ENCODE measurements around the gene HAL.

The HAL gene

DNA sequence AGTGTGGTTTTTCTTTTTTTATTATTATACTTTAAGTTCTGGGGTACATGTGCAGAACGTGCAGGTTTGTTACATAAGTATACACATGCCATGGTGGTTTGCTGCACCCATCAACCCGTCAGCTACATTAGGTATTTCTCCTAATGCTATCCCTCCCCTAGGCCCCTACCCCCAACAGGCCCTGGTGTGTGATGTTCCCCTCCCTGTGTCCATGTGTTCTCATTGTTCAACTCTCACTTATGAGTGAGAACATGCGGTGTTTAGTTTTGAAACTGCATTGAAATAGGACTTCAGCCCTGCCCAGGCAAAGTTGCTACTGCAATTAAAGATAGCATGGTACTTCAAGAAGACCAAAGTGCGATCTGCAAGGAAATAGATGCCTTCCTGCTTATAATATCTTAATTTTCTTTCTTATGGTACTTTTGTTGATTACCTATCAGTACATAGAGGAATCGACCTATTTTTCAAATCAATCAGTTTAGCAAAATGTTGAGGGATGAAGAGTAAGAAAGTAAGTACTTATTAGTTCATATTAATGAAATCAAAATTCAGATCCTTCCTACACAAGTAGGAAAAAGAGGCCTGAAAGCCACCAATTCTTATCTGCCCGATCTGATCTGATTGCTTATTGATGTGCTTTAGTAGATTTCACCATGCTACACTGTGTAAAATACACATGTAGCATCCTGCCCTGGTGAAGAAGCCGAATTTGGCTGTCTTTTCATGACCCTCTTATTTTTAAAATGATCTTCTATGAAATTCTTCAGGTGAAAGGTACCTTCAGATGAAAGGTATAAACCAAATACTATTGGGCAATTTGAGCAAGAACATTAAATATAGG lies 37.6 kb upstream of the HAL start:
- TF ChIP-seq JUND (IDR thresholded peaks at IDR 0.05; ENCODE audit: low read depth), result no peak
- DNase-seq (ENCODE audit: low read depth in 1 of 2, low spot score in 1 of 2), result no peak
- in situ Hi-C loops (cut with HindIII; ENCODE audit: low pct_unique_long_range_greater_than_20kb, low sequenced_read_pairs), result no loop called here

DNA sequence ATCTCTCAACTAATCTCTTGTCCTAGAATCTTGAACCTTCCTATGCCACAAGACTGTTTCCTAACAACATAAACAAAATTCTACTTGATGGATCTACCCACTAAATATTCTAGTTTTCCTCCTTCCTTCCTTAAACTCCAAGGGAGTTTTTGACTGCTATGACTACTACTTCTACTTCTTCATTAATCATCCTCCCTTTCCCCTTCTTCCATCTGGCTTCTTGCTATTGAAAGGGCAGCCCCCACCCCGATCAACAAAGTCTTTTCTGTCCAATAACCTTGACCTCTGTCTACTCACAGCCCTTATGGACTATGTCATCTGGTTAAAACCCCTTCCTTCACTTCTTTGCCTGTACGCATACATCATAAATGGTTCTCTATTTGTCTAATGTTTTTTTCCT lies 33.7 kb upstream of the HAL start:
- TF ChIP-seq JUND (IDR thresholded peaks at IDR 0.05; ENCODE audit: low read depth), result no peak
- no peak for DNase-seq (ENCODE audit: low read depth in 1 of 2, low spot score in 1 of 2)
- in situ Hi-C loops (cut with HindIII; ENCODE audit: low pct_unique_long_range_greater_than_20kb, low sequenced_read_pairs), result no loop called here

DNA sequence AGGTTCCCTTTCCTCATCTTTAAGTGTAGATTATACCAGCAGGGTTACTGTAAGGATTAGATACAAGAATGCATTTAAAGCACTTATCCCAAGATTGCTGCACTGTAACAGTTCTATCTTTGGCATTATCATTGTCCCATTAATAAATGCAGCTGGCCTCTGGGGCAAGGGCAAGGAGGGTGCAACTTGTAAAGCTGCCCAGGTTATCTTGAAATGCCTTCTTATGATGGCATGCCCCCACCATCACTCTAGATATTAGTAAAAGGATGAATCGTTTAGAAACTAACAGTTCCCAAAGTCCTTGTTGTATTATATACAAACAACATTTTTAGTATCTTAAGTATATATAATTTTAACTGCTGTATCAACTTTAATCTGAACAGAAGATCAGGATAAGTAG lies 32.4 kb upstream of the HAL start:
- no peak for TF ChIP-seq JUND (IDR thresholded peaks at IDR 0.05; ENCODE audit: low read depth)
- in situ Hi-C loops (cut with HindIII; ENCODE audit: low pct_unique_long_range_greater_than_20kb, low sequenced_read_pairs), result no loop called here

DNA sequence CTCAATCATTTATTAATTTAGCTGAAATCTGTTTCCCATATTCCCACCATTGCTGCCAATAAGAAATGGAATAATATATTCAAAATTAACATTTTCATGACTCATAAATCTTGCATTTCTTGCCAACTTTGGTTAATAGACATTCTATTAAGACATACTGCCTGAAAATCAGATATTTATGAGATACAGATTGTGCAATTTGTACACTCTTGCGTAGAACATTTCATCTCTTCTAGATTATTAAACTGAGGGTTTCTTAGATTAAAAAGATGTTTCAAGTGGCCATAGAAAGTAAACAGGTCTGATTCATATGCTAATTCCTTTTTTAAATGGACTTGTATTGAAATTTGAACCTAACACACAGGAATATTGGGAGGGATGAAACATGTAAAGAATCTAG lies 30.2 kb upstream of the HAL start:
- TF ChIP-seq JUND (IDR thresholded peaks at IDR 0.05; ENCODE audit: low read depth), result no peak
- no peak for DNase-seq (ENCODE audit: low read depth in 1 of 2, low spot score in 1 of 2)
- in situ Hi-C loops (cut with HindIII; ENCODE audit: low pct_unique_long_range_greater_than_20kb, low sequenced_read_pairs), result no loop called here

More for the DNA sequence above, 32.4 kb upstream of the HAL start:
- no peak for DNase-seq (ENCODE audit: low read depth in 1 of 2, low spot score in 1 of 2)

DNA sequence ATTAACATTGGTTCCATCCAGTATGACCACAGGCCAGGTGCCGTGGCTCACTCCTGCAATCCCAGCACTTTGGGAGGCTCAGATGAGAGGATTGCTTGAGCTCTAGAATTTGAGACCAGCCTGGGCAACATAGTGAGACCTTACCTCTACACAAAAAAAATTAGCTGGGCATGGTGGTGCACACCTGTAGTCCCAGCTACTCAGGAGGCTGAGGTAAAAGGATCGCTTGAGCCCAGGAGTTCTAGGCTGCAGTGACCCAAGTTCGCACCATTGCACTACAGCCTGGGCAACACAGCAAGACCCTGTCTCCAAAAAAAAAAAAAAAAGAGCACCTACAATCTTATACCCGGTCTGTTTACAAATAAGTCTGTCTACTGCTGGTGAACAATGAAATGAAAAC lies 29.4 kb upstream of the HAL start:
- DNase-seq (ENCODE audit: low read depth in 1 of 2, low spot score in 1 of 2), result no peak
- in situ Hi-C loops (cut with HindIII; ENCODE audit: low pct_unique_long_range_greater_than_20kb, low sequenced_read_pairs), result no loop called here
- no peak for TF ChIP-seq JUND (IDR thresholded peaks at IDR 0.05; ENCODE audit: low read depth)

DNA sequence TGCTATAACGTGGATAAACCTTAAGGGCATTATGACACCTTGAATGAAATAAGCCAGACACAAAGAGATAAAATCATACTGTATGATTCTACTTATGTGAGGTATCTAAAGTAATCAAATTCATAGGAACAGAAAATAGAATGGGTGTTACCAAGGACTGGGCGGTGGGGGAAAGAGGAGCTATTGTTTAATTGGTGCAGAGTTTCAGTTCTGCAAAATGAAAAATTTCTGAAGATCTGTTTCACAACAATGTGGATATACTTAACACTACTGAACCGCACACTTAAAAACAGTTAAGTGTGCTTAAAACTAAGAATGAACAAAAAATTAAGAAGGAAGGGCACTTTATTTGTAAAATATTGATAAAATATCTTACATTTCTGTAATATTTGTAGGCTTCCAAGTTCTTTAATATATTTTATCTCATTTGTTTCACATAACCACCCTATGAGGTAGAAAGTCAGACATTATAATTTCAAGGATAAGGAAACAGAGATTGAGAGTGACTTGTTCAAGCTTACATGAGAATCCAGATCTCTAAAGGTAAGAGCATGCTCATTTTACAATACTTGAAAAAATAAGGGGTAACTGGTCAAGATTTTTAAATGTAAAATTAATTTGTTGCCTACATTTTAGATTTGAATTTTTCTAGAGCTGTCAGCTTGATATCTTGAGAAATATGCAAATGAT lies 24.3 kb upstream of the HAL start:
- no peak for DNase-seq (ENCODE audit: low read depth in 1 of 2, low spot score in 1 of 2)
- no peak for TF ChIP-seq JUND (IDR thresholded peaks at IDR 0.05; ENCODE audit: low read depth)
- in situ Hi-C loops (cut with HindIII; ENCODE audit: low pct_unique_long_range_greater_than_20kb, low sequenced_read_pairs), result no loop called here

DNA sequence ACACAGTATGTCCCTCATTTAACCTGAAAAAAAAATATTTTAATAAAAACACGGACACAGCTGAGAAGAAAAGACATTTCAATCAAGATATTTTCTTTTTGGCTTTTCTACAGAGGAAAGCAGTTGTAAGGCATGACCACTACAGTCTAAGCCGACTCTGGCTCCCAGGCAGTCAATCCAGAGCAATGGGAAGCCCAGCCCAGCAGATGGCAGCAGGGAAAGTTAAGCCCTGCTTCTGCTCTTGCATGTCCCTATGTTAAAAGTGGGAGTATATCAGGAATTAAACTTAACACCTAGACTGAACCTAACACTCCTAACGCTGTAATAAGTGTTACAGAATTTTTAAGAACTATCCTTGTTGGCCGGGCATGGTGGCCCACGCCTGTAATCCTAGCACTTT lies 19.5 kb upstream of the HAL start:
- DNase-seq (ENCODE audit: low read depth in 1 of 2, low spot score in 1 of 2), result peak in 1 of 2 experiments; percentile 73
- no peak for TF ChIP-seq JUND (IDR thresholded peaks at IDR 0.05; ENCODE audit: low read depth)
- in situ Hi-C loops (cut with HindIII; ENCODE audit: low pct_unique_long_range_greater_than_20kb, low sequenced_read_pairs), result no loop called here

DNA sequence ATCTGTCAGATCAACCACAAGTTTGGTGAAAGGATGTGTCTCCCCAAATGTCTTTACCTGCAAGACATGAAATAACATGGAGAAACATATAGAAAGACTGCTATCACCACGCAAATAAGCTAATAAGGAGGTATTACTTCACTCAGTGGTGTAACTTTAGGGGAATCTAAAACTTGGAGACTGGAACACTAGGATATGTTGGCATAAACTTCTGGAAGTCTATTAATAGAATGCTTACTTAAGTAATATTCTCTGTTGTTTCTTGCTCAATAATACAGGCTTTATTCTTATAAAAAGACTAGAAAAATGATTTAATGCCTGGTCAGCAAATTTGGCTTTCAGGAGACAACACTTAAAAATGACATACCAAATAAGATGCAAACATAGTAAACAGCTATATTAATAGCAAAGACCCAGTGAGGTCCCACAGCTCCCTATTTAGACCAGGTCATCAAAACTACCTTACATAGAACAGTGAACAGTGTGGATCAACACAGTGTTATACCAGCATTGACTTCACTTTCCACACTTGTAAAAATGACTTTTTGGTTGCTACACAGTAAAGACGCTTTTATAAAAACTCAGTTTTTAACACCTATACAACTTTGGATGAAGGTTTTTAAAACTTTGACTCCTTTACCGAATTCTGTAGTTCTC lies 18.9 kb upstream of the HAL start:
- no peak for DNase-seq (ENCODE audit: low read depth in 1 of 2, low spot score in 1 of 2)
- no peak for TF ChIP-seq JUND (IDR thresholded peaks at IDR 0.05; ENCODE audit: low read depth)
- in situ Hi-C loops (cut with HindIII; ENCODE audit: low pct_unique_long_range_greater_than_20kb, low sequenced_read_pairs), result no loop called here

DNA sequence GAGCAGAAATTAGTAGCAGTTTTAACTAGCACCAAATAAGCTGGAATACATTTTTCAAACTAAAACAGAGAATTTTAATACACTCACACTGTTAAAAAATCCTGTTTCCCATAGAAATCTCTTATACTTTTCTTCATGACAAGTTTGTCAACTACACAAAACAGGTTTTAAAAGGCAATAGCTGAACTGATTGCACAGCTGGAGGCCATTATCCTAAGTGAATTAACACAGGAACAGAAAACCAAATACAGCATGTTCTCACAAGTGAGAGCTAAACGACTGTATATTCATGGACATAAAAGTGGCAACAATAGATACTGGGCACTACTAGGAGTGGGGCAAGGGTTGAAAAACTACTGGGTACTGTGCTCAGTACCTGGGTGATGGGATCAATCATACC lies 11.6 kb upstream of the HAL start:
- TF ChIP-seq JUND (IDR thresholded peaks at IDR 0.05; ENCODE audit: low read depth), result no peak
- in situ Hi-C loops (cut with HindIII; ENCODE audit: low pct_unique_long_range_greater_than_20kb, low sequenced_read_pairs), result no loop called here
- no peak for DNase-seq (ENCODE audit: low read depth in 1 of 2, low spot score in 1 of 2)

DNA sequence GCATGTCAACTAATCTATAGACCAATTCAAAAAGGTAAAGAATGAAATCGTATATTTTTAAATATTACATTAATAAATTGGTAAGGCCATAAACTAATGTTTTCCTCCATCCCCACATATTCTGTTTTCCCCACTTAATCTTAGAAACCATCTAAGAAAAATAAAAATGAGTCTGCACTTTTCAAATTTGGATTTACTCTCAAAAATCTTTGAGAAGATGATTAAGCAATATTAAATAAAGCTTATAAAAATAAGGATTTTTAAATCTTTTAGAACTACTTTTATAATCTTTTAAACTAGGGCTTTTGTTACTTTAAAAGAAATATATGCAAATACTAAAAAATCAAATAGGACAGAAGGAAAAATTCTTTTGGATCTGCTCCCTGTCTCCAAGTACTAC lies 10.6 kb upstream of the HAL start:
- DNase-seq (ENCODE audit: low read depth in 1 of 2, low spot score in 1 of 2), result no peak
- in situ Hi-C loops (cut with HindIII; ENCODE audit: low pct_unique_long_range_greater_than_20kb, low sequenced_read_pairs), result no loop called here
- TF ChIP-seq JUND (IDR thresholded peaks at IDR 0.05; ENCODE audit: low read depth), result no peak

DNA sequence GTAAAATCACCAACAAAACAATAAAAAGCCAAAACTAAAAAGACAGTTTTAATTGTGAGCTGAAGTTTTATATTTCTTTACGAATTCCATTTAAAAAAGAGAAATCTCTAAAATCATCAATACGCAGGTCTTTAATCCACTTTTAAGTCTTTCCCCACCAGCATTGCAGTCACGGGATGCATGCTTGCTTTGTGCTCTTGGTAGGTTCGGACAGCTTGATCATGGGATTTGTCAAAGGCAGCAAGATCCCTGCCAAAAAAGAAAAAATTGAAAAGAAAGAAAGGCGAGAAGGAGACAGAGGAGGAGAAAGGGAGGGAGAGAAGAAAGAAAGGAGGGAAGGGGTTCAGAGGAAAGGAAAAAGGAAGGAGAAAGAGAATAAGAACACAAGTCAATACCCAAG lies 4.7 kb upstream of the HAL start:
- DNase-seq (ENCODE audit: low read depth in 1 of 2, low spot score in 1 of 2), result no peak
- no peak for TF ChIP-seq JUND (IDR thresholded peaks at IDR 0.05; ENCODE audit: low read depth)
- in situ Hi-C loops (cut with HindIII; ENCODE audit: low pct_unique_long_range_greater_than_20kb, low sequenced_read_pairs), result no loop called here

DNA sequence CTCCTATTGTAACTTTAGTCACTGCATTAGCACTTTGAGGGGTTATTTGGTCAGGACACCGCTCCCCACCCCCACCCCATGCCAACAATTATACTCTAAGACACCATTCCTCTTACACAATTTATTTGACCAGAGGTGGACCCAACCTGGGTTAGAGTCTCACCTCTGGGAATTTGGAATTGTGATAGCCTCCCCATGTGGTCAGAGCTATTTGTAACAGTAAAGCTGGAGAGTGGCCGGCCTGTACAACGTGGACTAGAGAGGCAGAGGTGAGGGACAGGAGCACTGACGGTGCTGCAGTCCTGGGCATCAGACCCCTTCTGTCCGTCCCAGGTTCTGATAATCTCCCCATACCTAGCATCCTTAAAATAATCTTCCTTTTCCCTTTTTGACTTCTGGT lies 3.3 kb upstream of the HAL start:
- no peak for TF ChIP-seq JUND (IDR thresholded peaks at IDR 0.05; ENCODE audit: low read depth)
- in situ Hi-C loops (cut with HindIII; ENCODE audit: low pct_unique_long_range_greater_than_20kb, low sequenced_read_pairs), result no loop called here

More for the DNA sequence above, 3.3 kb upstream of the HAL start:
- DNase-seq (ENCODE audit: low read depth in 1 of 2, low spot score in 1 of 2), result no peak

Measured in T47D (cell line).